ENCODE results near the gene ERBB2. TPM values are rescaled to one million over a fixed set of nuclear protein-coding genes. Genes with fewer than 3 reads are reported as not detected.
A peak's percentile ranks its signal among the peaks of the same experiment; 100 is the strongest.
"Not testable (repeated sequence)": the region's sequence is repeated elsewhere in the genome, so short reads cannot be mapped to it uniquely, and the experiment has no call there.

Gene ERBB2
- total RNA-seq, 1 donor from 2014 or later, result 7.1 TPM

- CTCF ChIA-PET, result no interaction called here
- peaks cover 77% of the 10 kb centered on the region for H3K36me3 Mint-ChIP-seq (ENCODE audit: low read depth)
- no peaks in the 10 kb centered on the region for H3K9me3 Mint-ChIP-seq
- no peak for DNase-seq
- H3K4me1 Mint-ChIP-seq, result peaks cover 85% of the 10 kb centered on the region
- intact Hi-C loops (cut with micrococcal nuclease), result no loop called here
- H3K27me3 Mint-ChIP-seq, result no peaks in the 10 kb centered on the region
- ATAC-seq (ENCODE audit: low read depth), result no peak
- H3K27ac Mint-ChIP-seq, result peak overlapping the region; percentile 70
- POLR2A ChIA-PET, result interaction anchor here (0.7 to 10.0 kb wide), 3 partner anchors 10 to 34 kb away, joined by 3 to 308 read pairs (median 6); no protein-coding TSS in a partner anchor
- TF ChIP-seq CTCF (IDR thresholded peaks at IDR 0.05), result no peak
- no peak overlapping the region for H3K4me3 Mint-ChIP-seq
Measured at GRCh38 chr17:39761861-39762496, 62.1 kb downstream of the ERBB2 start.

GRCh38 chr17:39763051-39763820 lies 63.4 kb downstream of the ERBB2 start:
- ATAC-seq (ENCODE audit: low read depth) (no peak), DNase-seq (no peak)
- Mint-ChIP-seq H3K36me3 (ENCODE audit: low read depth) (peaks cover 85% of the 10 kb centered on the region), H3K4me1 (peaks cover 83% of the 10 kb centered on the region), H3K27me3 (no peaks in the 10 kb centered on the region), H3K27ac (peak overlapping the region; percentile 55), H3K4me3 (no peak overlapping the region), H3K9me3 (no peaks in the 10 kb centered on the region)
- ChIA-PET POLR2A (interaction anchor here (0.6 to 4.5 kb wide), 6 partner anchors 8 to 102 kb away, joined by 3 to 38 read pairs (median 6); no protein-coding TSS in a partner anchor), CTCF (no interaction called here)
- intact Hi-C loops (cut with micrococcal nuclease), result no loop called here
- no peak for TF ChIP-seq CTCF (IDR thresholded peaks at IDR 0.05)

GRCh38 chr17:39764171-39764570 lies 64.3 kb downstream of the ERBB2 start:
- peak overlapping the region; percentile 35 for H3K27ac Mint-ChIP-seq
- intact Hi-C loops (cut with micrococcal nuclease); H3K4me3 Mint-ChIP-seq; CTCF ChIA-PET; H3K27me3 Mint-ChIP-seq; ATAC-seq (ENCODE audit: low read depth); H3K9me3 Mint-ChIP-seq; DNase-seq: not testable (repeated sequence)
- H3K36me3 Mint-ChIP-seq (ENCODE audit: low read depth), result peaks cover 85% of the 10 kb centered on the region
- peaks cover 83% of the 10 kb centered on the region for H3K4me1 Mint-ChIP-seq
- POLR2A ChIA-PET, result interaction anchor here (0.6 to 4.5 kb wide), 10 partner anchors 9 to 101 kb away, joined by 3 to 38 read pairs (median 6); no protein-coding TSS in a partner anchor

- peaks cover 90% of the 10 kb centered on the region for H3K36me3 Mint-ChIP-seq (ENCODE audit: low read depth)
- H3K4me3 Mint-ChIP-seq, result no peak overlapping the region
- H3K9me3 Mint-ChIP-seq, result no peaks in the 10 kb centered on the region
- POLR2A ChIA-PET, result interaction anchor here (1.0 to 4.5 kb wide), 4 partner anchors 10 to 100 kb away, joined by 4 to 38 read pairs (median 8); no protein-coding TSS in a partner anchor
- ATAC-seq (ENCODE audit: low read depth), result no peak
- peak overlapping the region; percentile 96 for H3K27ac Mint-ChIP-seq
- DNase-seq, result no peak
- CTCF ChIA-PET, result no interaction called here
- intact Hi-C loops (cut with micrococcal nuclease), result no loop called here
- peaks cover 83% of the 10 kb centered on the region for H3K4me1 Mint-ChIP-seq
- no peaks in the 10 kb centered on the region for H3K27me3 Mint-ChIP-seq
- no peak for TF ChIP-seq CTCF (IDR thresholded peaks at IDR 0.05)
Measured at GRCh38 chr17:39765175-39765574, 65.3 kb downstream of the ERBB2 start.

- DNase-seq (no peak), ATAC-seq (ENCODE audit: low read depth) (no peak)
- ChIA-PET CTCF (no interaction called here), POLR2A (interaction anchor here (2.0 to 4.5 kb wide), 2 partner anchors 10 kb away, joined by 10 to 38 read pairs; no protein-coding TSS in a partner anchor)
- peaks cover 84% of the 10 kb centered on the region for H3K4me1 Mint-ChIP-seq
- H3K4me3 Mint-ChIP-seq, result no peak overlapping the region
- H3K36me3 Mint-ChIP-seq (ENCODE audit: low read depth), result peaks cover 91% of the 10 kb centered on the region
- H3K9me3 Mint-ChIP-seq, result no peaks in the 10 kb centered on the region
- no peak for TF ChIP-seq CTCF (IDR thresholded peaks at IDR 0.05)
- H3K27me3 Mint-ChIP-seq, result no peaks in the 10 kb centered on the region
- intact Hi-C loops (cut with micrococcal nuclease), result no loop called here
- H3K27ac Mint-ChIP-seq, result peak overlapping the region; percentile 96
Measured at GRCh38 chr17:39765766-39766165, 65.9 kb downstream of the ERBB2 start.
